Neural progenitor cell (in vitro differentiated cells): ENCODE results near the gene SELENBP1.

ENCODE experiments used
- CTCF ChIP-seq: fragments of 200-600 bp; sonication (generic); IDR thresholded peaks from 2 replicates; pipeline ENCODE4 v1.5.1; 2017; ENCODE audit warnings: antibody characterized with exemption, mild to moderate bottlenecking
- EZH2 ChIP-seq: fragments of 200-600 bp; sonication (generic); IDR thresholded peaks from 2 replicates; pipeline ENCODE4 v1.6.1; 2017; ENCODE audit warnings: antibody characterized with exemption, mild to moderate bottlenecking, moderate library complexity
- EZH2phosphoT487 ChIP-seq: fragments of 200-600 bp; sonication (generic); IDR thresholded peaks from 2 replicates; pipeline ENCODE4 v1.6.1; 2017; ENCODE audit warnings: antibody characterized with exemption

- TF ChIP-seq CTCF (no peak), EZH2 (no peak), EZH2phosphoT487 (no peak)
Observed at GRCh38 chr1:151327903-151328674, 44.4 kb downstream of the SELENBP1 start.
